Stimulated activated CD4-positive, alpha-beta T cell treated with anti-CD3 and anti-CD28 coated beads, Interleukin-12 subunit alpha, Interleukin-12 subunit beta, amount 100 ng/mL, for 24 hours (primary cell): ENCODE results near the gene LCE1B.

Source experiments
- DNase-seq, 2 experiments: peaks; one replicate each; pipeline ENCODE4 v3.0.0-alpha.2; 2020; ENCODE audit warnings: low read depth in 2 of 2

The LCE1B gene

GRCh38 chr1:152811671-152812070 lies at the start of gene LCE1B:
Gene LCE1B, plus strand, starts transcription at chr1:152811971. Its CDS starts 476 bp downstream, at chr1:152812447.
- DNase-seq = no peak

DNA sequence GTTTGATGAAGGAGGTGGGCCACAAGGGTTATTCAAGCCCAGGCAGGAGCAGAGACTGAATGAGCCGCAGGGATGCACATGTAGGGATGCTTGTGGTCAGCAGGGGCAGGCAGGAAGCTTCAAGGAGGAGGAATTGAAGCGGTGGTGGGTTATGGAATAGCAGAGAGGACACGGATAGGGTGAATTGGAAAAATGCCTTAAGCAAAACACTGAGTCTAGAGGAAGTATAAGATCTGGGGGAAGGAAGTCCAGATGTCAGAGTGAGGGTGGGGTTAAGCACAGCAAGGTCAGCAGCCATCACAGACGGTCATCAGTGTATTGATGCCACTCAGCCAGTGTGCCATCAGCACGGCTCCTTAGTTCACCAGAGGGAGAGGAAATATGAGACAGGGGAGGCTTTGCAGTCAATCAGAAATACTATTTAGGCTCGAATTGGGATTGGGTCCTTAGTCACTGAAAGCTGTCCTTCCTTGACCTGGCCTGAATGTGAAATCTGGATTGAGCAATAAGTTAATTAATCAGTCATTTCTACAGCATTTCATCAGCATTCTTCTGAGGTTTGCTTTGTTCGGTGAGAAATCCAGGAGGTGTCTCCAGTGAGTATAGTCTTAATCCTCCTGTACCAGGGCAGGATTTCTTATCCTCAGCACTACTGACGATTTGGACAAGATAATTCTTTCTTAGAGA lies 42.8 kb upstream of the LCE1B start:
- DNase-seq = no peak

DNA sequence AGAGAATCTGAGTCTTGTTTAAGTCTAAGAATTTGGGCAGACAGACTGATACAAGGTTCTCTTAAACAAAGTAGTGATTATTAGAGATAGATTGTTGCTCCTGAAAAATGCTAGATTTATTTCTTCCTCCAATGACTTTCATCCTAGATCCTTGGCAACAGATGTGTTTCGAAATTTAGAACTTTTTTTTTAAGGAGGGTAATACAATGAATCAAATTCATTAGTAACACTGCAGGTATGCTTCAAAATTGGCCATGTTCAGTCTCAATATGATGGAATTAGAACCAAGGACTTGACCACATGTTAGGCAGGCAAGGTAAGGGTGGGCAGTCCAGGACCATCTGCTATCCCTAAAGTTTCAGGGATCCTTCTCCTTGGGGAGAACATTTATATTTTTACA lies 41.4 kb upstream of the LCE1B start:
- DNase-seq = no peak

DNA sequence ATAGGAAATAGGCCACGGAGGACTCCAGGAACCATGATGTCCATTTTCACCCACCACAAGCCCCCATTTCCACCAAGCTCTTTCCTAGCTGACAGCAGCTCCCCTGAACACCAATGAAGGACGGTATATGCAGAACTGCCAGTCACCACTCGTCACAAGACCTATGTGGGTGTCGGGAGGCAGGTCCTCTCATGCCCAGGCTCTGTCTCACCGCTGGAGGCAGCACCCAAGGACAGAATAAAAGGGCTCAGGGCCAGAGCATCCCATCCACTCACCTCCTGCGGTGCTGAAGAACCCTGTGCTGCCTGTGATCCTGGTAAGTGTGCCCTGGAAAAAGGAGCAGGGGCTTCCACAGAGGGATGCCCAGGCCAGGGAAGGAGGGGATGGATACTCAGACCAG lies 36.9 kb upstream of the LCE1B start, which contains the start of gene LCE1F:
Gene LCE1F (plus strand): TSS at position 266 of the 400 bp plus-strand sequence. CDS start 1,232 bp downstream, outside the sequence.
- DNase-seq = no peak

DNA sequence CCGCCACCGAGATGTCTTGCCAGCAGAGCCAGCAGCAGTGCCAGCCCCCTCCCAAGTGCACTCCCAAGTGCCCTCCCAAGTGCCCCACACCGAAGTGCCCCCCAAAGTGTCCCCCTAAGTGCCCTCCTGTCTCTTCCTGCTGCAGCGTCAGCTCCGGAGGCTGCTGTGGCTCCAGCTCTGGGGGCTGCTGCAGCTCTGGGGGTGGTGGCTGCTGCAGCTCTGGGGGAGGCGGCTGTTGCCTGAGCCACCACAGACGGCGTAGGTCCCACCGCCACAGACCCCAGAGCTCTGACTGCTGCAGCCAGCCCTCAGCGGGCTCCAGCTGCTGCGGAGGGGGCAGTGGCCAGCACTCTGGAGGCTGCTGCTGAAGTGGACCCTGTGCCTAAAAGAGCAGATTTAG lies 35.4 kb upstream of the LCE1B start:
- DNase-seq = no peak

GRCh38 chr1:152777510-152778137 lies 34.1 kb upstream of the LCE1B start:
- DNase-seq = no peak

DNA sequence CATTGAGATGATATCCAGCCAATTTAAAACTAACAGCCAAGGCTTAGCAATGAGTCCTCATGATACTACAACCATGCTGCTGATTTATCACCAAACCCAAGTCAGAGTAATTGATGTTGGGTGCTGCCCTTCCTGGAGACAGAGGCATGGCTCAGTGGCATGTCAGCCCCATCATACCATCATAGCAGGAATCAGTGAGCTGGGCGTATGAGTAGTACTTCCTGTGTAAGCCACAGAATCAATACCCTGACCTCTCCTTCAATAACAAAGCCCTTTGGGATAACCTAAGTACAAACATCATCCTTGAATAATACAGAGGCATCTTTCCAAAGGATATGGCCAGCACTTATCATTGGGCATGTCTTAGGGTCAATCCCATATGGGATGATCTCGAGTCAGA lies 28.7 kb upstream of the LCE1B start:
- DNase-seq = no peak

DNA sequence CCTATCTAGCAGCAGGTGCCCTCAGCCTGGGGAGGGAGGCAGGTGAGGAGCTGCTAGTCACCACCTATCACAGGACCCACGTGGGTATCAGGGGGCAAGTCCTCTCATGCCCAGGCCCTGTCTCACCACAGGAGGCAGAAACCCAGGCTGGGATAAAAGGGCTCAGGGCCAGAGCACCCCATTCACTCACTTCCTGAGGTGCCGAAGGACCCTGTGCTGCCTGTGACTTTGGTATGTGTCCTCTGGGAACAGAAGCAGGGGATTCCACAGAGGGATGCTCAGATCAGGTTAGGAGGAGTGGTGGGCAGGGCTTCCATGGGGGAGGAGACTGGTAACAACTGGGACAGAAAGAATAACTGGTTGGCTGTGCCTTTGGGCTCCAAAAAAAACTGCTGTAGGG lies 25.7 kb upstream of the LCE1B start, which contains the start of gene LCE1E:
Gene LCE1E (plus strand): TSS at position 181 of the 400 bp plus-strand sequence. CDS start 1,043 bp downstream, outside the sequence.
- DNase-seq = no peak

GRCh38 chr1:152795686-152796085 lies 16.1 kb upstream of the LCE1B start:
- DNase-seq = no peak

- DNase-seq = no peak
Observed at GRCh38 chr1:152796421-152796820, 15.3 kb upstream of the LCE1B start, which contains the start of gene LCE1D. Gene LCE1D, plus strand, starts transcription at chr1:152796721. Its CDS starts 1,074 bp downstream, at chr1:152797795.

- no peak for DNase-seq
Observed at GRCh38 chr1:152801333-152801732, 10.4 kb upstream of the LCE1B start.

- no peak for DNase-seq
Observed at GRCh38 chr1:152806576-152806975, 5.2 kb upstream of the LCE1B start, which contains the start of gene LCE1C. Gene LCE1C, minus strand, starts transcription at chr1:152806651. Its CDS starts 1,173 bp downstream, at chr1:152805478.

- no peak for DNase-seq
Observed at GRCh38 chr1:152811050-152811449, 721 bp upstream of the LCE1B start.

DNA sequence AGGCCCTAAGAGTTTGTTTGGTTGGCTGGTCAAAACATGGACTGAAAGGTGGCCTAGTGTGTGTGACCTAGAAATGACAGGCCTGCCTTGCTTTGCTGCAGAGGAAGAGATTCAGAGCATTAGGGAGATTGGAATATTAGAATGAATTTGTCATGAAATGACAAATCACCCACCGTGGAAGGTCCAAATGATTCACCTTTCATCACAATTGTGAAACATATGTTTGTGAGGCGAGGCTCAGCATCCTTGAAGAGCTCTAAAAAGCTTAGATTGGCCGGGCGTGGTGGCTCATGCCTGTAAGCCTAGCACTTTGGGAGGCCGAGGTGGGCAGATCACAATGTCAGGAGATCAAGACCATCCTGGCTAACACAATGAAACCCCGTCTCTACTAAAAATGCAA lies 5.5 kb downstream of the LCE1B start:
- no peak for DNase-seq

DNA sequence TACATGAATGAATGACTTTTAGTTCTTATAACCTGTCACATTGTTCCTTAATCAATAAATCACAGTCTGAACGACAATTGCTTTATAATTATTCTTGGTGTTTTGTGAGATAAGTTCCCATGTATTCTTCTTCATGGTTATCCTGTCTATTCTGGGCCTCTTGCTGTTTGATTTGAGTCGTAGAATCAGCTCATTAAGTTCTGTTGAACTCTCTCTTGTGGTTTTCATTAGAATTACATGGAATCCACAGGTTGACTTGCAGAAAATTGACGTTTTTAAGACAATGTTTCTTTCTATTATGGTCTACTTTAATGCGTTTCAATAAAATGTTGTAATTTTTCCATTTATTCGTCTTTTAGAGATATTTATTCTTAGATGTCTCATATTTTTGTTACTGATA lies 11.5 kb downstream of the LCE1B start:
- no peak for DNase-seq

DNA sequence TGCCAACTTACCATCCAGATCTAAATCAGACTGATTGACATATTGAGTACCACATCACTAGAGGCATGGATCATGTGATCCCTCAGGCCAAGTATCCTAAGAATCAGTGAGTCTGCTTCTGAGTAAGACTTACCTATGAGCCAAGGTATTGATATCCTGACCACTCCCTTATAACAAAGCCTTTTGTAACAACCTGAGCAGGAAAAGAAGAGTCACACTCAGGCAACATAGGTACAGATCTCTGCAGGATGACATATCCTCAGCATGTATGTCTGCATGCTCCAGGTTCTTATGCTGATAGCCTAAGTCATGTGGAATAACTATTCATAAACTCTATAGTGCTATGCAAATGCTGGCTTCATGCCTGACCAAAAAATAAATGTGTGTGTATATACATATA lies 13.2 kb downstream of the LCE1B start:
- DNase-seq = no peak

GRCh38 chr1:152827173-152827572 lies 15.4 kb downstream of the LCE1B start, which contains the start of gene LCE1A:
Gene LCE1A, plus strand, starts transcription at chr1:152827473. Its CDS starts 0 bp downstream, at chr1:152827473.
- no peak for DNase-seq

DNA sequence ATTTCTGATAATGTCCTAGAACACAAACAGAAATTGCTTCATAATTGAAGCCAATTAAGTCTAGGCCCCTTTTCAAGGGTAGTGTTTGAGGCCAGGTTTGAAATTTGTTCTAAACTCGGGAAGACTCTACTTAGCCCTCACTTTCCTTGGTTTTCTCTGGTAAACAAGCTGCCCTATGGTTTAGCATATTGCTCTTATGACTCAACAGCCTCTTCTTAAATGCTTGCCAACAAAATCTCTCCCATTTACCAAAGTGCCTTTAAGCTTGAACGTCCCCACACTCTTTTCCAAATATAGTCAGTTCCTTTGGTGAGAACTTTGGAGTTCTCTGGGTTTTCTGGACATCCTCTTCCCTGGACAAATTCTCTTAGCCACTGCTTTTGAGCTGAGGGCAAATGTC lies 25.1 kb downstream of the LCE1B start:
- no peak for DNase-seq

DNA sequence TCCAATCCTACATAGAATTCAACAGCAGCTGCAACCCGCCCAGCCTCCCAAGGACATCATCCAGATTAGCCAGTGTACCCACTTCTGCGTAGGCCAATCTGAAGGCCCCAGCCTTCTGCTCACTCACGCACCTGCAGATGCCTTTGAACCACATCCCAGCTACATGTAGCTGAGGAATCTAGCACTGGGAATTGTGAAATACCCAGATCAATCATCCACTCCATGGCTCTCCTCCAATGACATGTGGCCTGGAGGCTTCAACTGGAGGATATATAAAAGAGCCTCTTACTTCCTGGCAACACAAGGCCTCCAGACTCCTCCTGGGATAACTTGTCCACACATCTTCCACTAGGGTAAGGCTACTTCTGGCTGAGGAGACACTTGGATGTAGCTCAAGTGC lies 30.8 kb downstream of the LCE1B start, which contains the start of gene LCE6A:
Gene LCE6A (plus strand): TSS at position 301 of the 400 bp plus-strand sequence. CDS start 665 bp downstream, outside the sequence.
- no peak for DNase-seq

- DNase-seq = no peak
Observed at GRCh38 chr1:152855661-152856060, 43.9 kb downstream of the LCE1B start.

- DNase-seq = no peak
Observed at GRCh38 chr1:152858062-152858461, 46.3 kb downstream of the LCE1B start.

DNA sequence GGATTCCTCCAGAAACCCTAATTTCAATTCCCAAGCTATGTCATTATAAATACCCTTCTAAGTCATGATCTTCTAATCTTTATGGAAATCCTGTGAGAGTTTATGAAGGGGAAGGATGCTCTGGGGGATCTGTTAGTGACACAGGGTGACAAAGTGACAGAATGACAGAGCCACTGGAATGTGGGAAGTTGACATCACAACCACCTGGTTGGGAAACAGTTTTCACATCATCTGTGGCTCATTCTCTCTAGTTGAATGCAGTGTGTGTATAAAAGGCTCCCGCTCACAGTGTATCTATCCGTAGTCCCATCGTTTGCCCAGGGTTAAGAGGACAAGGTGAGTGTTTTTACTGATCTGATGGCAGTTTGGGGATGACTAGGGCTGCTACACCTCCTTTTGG lies 47.9 kb downstream of the LCE1B start, which contains the start of gene LCE7A:
Gene LCE7A (plus strand): TSS at position 301 of the 400 bp plus-strand sequence. CDS start 702 bp downstream, outside the sequence.
- no peak for DNase-seq

DNA sequence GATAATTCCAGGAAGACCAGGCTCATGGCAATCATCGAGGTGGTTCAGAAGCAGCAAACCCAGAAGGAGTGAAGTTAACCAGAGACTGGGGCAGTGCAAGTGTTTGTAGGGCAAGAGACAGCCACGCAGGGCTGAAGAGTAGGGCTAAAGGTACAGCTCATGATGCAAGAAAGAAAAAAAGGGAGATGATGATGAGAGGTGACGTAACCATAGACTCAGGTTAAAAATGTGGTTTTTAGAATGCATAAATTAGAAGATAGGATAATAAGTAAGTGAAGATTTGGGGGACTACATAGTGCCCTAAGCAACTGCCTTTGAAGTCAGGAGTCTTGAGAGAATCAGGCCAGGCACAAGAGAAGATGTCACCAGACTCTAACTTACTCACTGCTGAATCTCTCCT lies 48.4 kb downstream of the LCE1B start:
- DNase-seq = no peak
